Measurements from ENCODE around the gene CCDC51. TPM values are rescaled to one million over a fixed set of nuclear protein-coding genes. Genes with fewer than 3 reads are reported as not detected.

The CCDC51 gene
- total RNA-seq, 1 donor from 2014 or later = 9.9 TPM

- Histone ChIP-seq H3K27ac (ENCODE audit: low read depth, low read length) (no peak overlapping the region), H3K9me3 (ENCODE audit: control insufficient read depth in 3 of 3, low read length in 3 of 3) (no peaks in the 10 kb centered on the region), H3K9ac (ENCODE audit: low read depth in 1 of 3, low read length in 3 of 3) (no peak overlapping the region), H3K36me3 (ENCODE audit: control insufficient read depth in 3 of 3, insufficient read depth in 3 of 3, low read length in 3 of 3) (peaks cover 0 to 16% (median 8%) of the 10 kb centered on the region in 3 donors), H3K27me3 (ENCODE audit: control insufficient read depth in 3 of 3, insufficient read depth in 3 of 3, low read length in 3 of 3) (no peaks in the 10 kb centered on the region), H3K4me1 (ENCODE audit: control insufficient read depth in 3 of 3, insufficient read depth in 3 of 3, low read length in 3 of 3) (no peaks in the 10 kb centered on the region), H3K4me3 (ENCODE audit: low read length in 3 of 3) (no peak overlapping the region)
Observed at GRCh38 chr3:48409291-48410201, 30.4 kb downstream of the CCDC51 start.

GRCh38 chr3:48408823-48409281, 31.1 kb downstream of the CCDC51 start:
- H3K4me3 ChIP-seq (ENCODE audit: low read length in 3 of 3) = no peak overlapping the region
- no peaks in the 10 kb centered on the region for H3K4me1 ChIP-seq (ENCODE audit: control insufficient read depth in 3 of 3, insufficient read depth in 3 of 3, low read length in 3 of 3)
- peaks cover 0 to 16% (median 8%) of the 10 kb centered on the region in 3 donors for H3K36me3 ChIP-seq (ENCODE audit: control insufficient read depth in 3 of 3, insufficient read depth in 3 of 3, low read length in 3 of 3)
- H3K9me3 ChIP-seq (ENCODE audit: control insufficient read depth in 3 of 3, low read length in 3 of 3) = no peaks in the 10 kb centered on the region
- no peak overlapping the region for H3K27ac ChIP-seq (ENCODE audit: low read depth, low read length)
- H3K27me3 ChIP-seq (ENCODE audit: control insufficient read depth in 3 of 3, insufficient read depth in 3 of 3, low read length in 3 of 3) = no peaks in the 10 kb centered on the region
- H3K9ac ChIP-seq (ENCODE audit: low read depth in 1 of 3, low read length in 3 of 3) = no peak overlapping the region

- Histone ChIP-seq H3K27me3 (ENCODE audit: control insufficient read depth in 3 of 3, insufficient read depth in 3 of 3, low read length in 3 of 3) (no peaks in the 10 kb centered on the region), H3K36me3 (ENCODE audit: control insufficient read depth in 3 of 3, insufficient read depth in 3 of 3, low read length in 3 of 3) (peaks cover 0 to 16% (median 5%) of the 10 kb centered on the region in 3 donors), H3K9me3 (ENCODE audit: control insufficient read depth in 3 of 3, low read length in 3 of 3) (no peaks in the 10 kb centered on the region), H3K27ac (ENCODE audit: low read depth, low read length) (no peak overlapping the region), H3K9ac (ENCODE audit: low read depth in 1 of 3, low read length in 3 of 3) (no peak overlapping the region), H3K4me1 (ENCODE audit: control insufficient read depth in 3 of 3, insufficient read depth in 3 of 3, low read length in 3 of 3) (no peaks in the 10 kb centered on the region), H3K4me3 (ENCODE audit: low read length in 3 of 3) (no peak overlapping the region)
Observed at GRCh38 chr3:48407542-48408099, 32.3 kb downstream of the CCDC51 start.

- Histone ChIP-seq H3K4me3 (ENCODE audit: low read length in 3 of 3) (no peak overlapping the region), H3K27ac (ENCODE audit: low read depth, low read length) (no peak overlapping the region), H3K27me3 (ENCODE audit: control insufficient read depth in 3 of 3, insufficient read depth in 3 of 3, low read length in 3 of 3) (no peaks in the 10 kb centered on the region), H3K4me1 (ENCODE audit: control insufficient read depth in 3 of 3, insufficient read depth in 3 of 3, low read length in 3 of 3) (peaks cover 0 to 6% (median 3%) of the 10 kb centered on the region in 3 donors), H3K9me3 (ENCODE audit: control insufficient read depth in 3 of 3, low read length in 3 of 3) (no peaks in the 10 kb centered on the region), H3K36me3 (ENCODE audit: control insufficient read depth in 3 of 3, insufficient read depth in 3 of 3, low read length in 3 of 3) (peaks cover 0 to 12% (median 5%) of the 10 kb centered on the region in 3 donors), H3K9ac (ENCODE audit: low read depth in 1 of 3, low read length in 3 of 3) (no peak overlapping the region)
Observed at GRCh38 chr3:48406443-48407431, 33.2 kb downstream of the CCDC51 start.

GRCh38 chr3:48405971-48406370, 33.9 kb downstream of the CCDC51 start:
- H3K36me3 ChIP-seq (ENCODE audit: control insufficient read depth in 3 of 3, insufficient read depth in 3 of 3, low read length in 3 of 3) = peaks cover 0 to 9% (median 5%) of the 10 kb centered on the region in 3 donors
- no peak overlapping the region for H3K27ac ChIP-seq (ENCODE audit: low read depth, low read length)
- no peak overlapping the region for H3K4me3 ChIP-seq (ENCODE audit: low read length in 3 of 3)
- H3K9me3 ChIP-seq (ENCODE audit: control insufficient read depth in 3 of 3, low read length in 3 of 3) = no peaks in the 10 kb centered on the region
- H3K4me1 ChIP-seq (ENCODE audit: control insufficient read depth in 3 of 3, insufficient read depth in 3 of 3, low read length in 3 of 3) = peaks cover 0 to 6% (median 3%) of the 10 kb centered on the region in 3 donors
- H3K9ac ChIP-seq (ENCODE audit: low read depth in 1 of 3, low read length in 3 of 3) = no peak overlapping the region
- H3K27me3 ChIP-seq (ENCODE audit: control insufficient read depth in 3 of 3, insufficient read depth in 3 of 3, low read length in 3 of 3) = no peaks in the 10 kb centered on the region

GRCh38 chr3:48405343-48405881, 34.5 kb downstream of the CCDC51 start:
- H3K4me1 ChIP-seq (ENCODE audit: control insufficient read depth in 3 of 3, insufficient read depth in 3 of 3, low read length in 3 of 3) = peaks cover 0 to 6% (median 3%) of the 10 kb centered on the region in 3 donors
- H3K9me3 ChIP-seq (ENCODE audit: control insufficient read depth in 3 of 3, low read length in 3 of 3) = no peaks in the 10 kb centered on the region
- H3K27me3 ChIP-seq (ENCODE audit: control insufficient read depth in 3 of 3, insufficient read depth in 3 of 3, low read length in 3 of 3) = no peaks in the 10 kb centered on the region
- no peak overlapping the region for H3K4me3 ChIP-seq (ENCODE audit: low read length in 3 of 3)
- H3K9ac ChIP-seq (ENCODE audit: low read depth in 1 of 3, low read length in 3 of 3) = no peak overlapping the region
- no peak overlapping the region for H3K27ac ChIP-seq (ENCODE audit: low read depth, low read length)
- H3K36me3 ChIP-seq (ENCODE audit: control insufficient read depth in 3 of 3, insufficient read depth in 3 of 3, low read length in 3 of 3) = peaks cover 0 to 9% (median 5%) of the 10 kb centered on the region in 3 donors

- Histone ChIP-seq H3K4me1 (ENCODE audit: control insufficient read depth in 3 of 3, insufficient read depth in 3 of 3, low read length in 3 of 3) (peaks cover 0 to 6% (median 3%) of the 10 kb centered on the region in 3 donors), H3K9me3 (ENCODE audit: control insufficient read depth in 3 of 3, low read length in 3 of 3) (no peaks in the 10 kb centered on the region), H3K27me3 (ENCODE audit: control insufficient read depth in 3 of 3, insufficient read depth in 3 of 3, low read length in 3 of 3) (peaks cover 0 to 1% (median 0%) of the 10 kb centered on the region in 3 donors), H3K9ac (ENCODE audit: low read depth in 1 of 3, low read length in 3 of 3) (no peak overlapping the region), H3K27ac (ENCODE audit: low read depth, low read length) (no peak overlapping the region), H3K4me3 (ENCODE audit: low read length in 3 of 3) (no peak overlapping the region), H3K36me3 (ENCODE audit: control insufficient read depth in 3 of 3, insufficient read depth in 3 of 3, low read length in 3 of 3) (peaks cover 0 to 8% (median 5%) of the 10 kb centered on the region in 3 donors)
Observed at GRCh38 chr3:48404440-48405342, 35.2 kb downstream of the CCDC51 start.

- Histone ChIP-seq H3K36me3 (ENCODE audit: control insufficient read depth in 3 of 3, insufficient read depth in 3 of 3, low read length in 3 of 3) (peaks cover 0 to 5% (median under 1%) of the 10 kb centered on the region in 3 donors), H3K27ac (ENCODE audit: low read depth, low read length) (no peak overlapping the region)
Observed at GRCh38 chr3:48403533-48404439, 36.1 kb downstream of the CCDC51 start.

More at GRCh38 chr3:48403533-48404439, 36.1 kb downstream of the CCDC51 start:
- no peak overlapping the region for H3K9ac ChIP-seq (ENCODE audit: low read depth in 1 of 3, low read length in 3 of 3)
- peaks cover 0 to 6% (median 3%) of the 10 kb centered on the region in 3 donors for H3K4me1 ChIP-seq (ENCODE audit: control insufficient read depth in 3 of 3, insufficient read depth in 3 of 3, low read length in 3 of 3)
- H3K9me3 ChIP-seq (ENCODE audit: control insufficient read depth in 3 of 3, low read length in 3 of 3) = no peaks in the 10 kb centered on the region
- H3K27me3 ChIP-seq (ENCODE audit: control insufficient read depth in 3 of 3, insufficient read depth in 3 of 3, low read length in 3 of 3) = peaks cover 0 to 3% (median 0%) of the 10 kb centered on the region in 3 donors
- no peak overlapping the region for H3K4me3 ChIP-seq (ENCODE audit: low read length in 3 of 3)
